SU-DHL-6 (cell line): ENCODE data around the gene HSF2BP.

Experiments
- H2AFZ ChIP-seq: fragments of 200-600 bp; sonication (generic); 2 replicates; pipeline ENCODE4 v1.6.1; 2014; ENCODE audit warnings: low read depth, mild to moderate bottlenecking, moderate library complexity, mixed read lengths, antibody characterized with exemption, low read length; ENCODE audit not compliant: severe bottlenecking
- H3F3A ChIP-seq: fragments of 200-600 bp; shearing (Covaris generic); 2 replicates; pipeline ENCODE4 v1.6.0; 2016; ENCODE audit warnings: antibody characterized with exemption, mild to moderate bottlenecking; ENCODE audit not compliant: insufficient read depth
- H3K27ac ChIP-seq: fragments of 200-600 bp; sonication (generic); 2 replicates; pipeline ENCODE4 v1.5.1; 2016; ENCODE audit warnings: low read depth, mild to moderate bottlenecking, low read length, moderate library complexity, mixed read lengths
- H3K27me3 ChIP-seq: fragments of 200-600 bp; sonication (generic), shearing (Covaris generic); 2 replicates; pipeline ENCODE4 v1.6.0; 2014; ENCODE audit warnings: mild to moderate bottlenecking, low read length
- H3K36me3 ChIP-seq: fragments of 200-600 bp; sonication (generic); 2 replicates; pipeline ENCODE4 v1.6.1; 2014; ENCODE audit warnings: mild to moderate bottlenecking, low read length, mixed read lengths
- H3K4me2 ChIP-seq: fragments of 300-600, 200-600 bp; shearing (Covaris generic), sonication (generic); 2 replicates; pipeline ENCODE4 v1.6.0; 2014; ENCODE audit warnings: low read length, low read depth, mild to moderate bottlenecking; ENCODE audit not compliant: poor library complexity, severe bottlenecking
- H3K4me3 ChIP-seq: fragments of 200-600 bp; sonication (generic); 2 replicates; pipeline ENCODE4 v1.5.1; 2014; ENCODE audit warnings: antibody characterized with exemption, low read length, mild to moderate bottlenecking, mixed read lengths; ENCODE audit not compliant: insufficient read depth, poor library complexity, severe bottlenecking
- H3K79me2 ChIP-seq: fragments of 200-600 bp; sonication (generic); 2 replicates; pipeline ENCODE4 v1.6.1; 2014; ENCODE audit warnings: mild to moderate bottlenecking, low read length, moderate library complexity; ENCODE audit not compliant: insufficient read depth
- H3K9ac ChIP-seq: fragments of 200-600 bp; sonication (generic); 2 replicates; pipeline ENCODE4 v1.7.0; 2014; ENCODE audit warnings: mild to moderate bottlenecking, low read length
- H3K9me2 ChIP-seq: fragments of 200-600 bp; sonication (generic); replicated peaks from 2 replicates; pipeline ENCODE4 v1.6.1; 2014; ENCODE audit warnings: low read length; ENCODE audit not compliant: insufficient read depth
- H3K9me3 ChIP-seq: fragments of 200-600 bp; sonication (generic); 2 replicates; pipeline ENCODE4 v1.6.1; 2014; ENCODE audit warnings: low read length, mixed read lengths; ENCODE audit not compliant: insufficient read depth
- H4K20me1 ChIP-seq: fragments of 200-600 bp; sonication (generic); 2 replicates; pipeline ENCODE4 v1.6.1; 2014; ENCODE audit warnings: low read depth, mild to moderate bottlenecking, antibody characterized with exemption, low read length, moderate library complexity, mixed read lengths
- CTCF ChIP-seq: fragments of 200-600 bp; sonication (generic); IDR thresholded peaks from one replicate; pipeline ENCODE4 v1.5.1; 2017; ENCODE audit warnings: antibody characterized with exemption, mild to moderate bottlenecking, low read length, moderate library complexity; ENCODE audit not compliant: insufficient read depth, poor library complexity, severe bottlenecking
- EZH2phosphoT487 ChIP-seq: fragments of 200-600 bp; sonication (generic), shearing (Covaris generic); conservative IDR thresholded peaks from 2 replicates; pipeline ENCODE4 v1.6.1; 2018; ENCODE audit warnings: mild to moderate bottlenecking, antibody characterized with exemption, low read length, moderate library complexity, mixed read lengths

HSF2BP gene

GRCh38 chr21:43648171-43648570, 11.1 kb downstream of the HSF2BP start:
- no peaks in the 10 kb centered on the region for H3F3A ChIP-seq
- H3K27me3 ChIP-seq = no peaks in the 10 kb centered on the region
- H3K27ac ChIP-seq = no peak overlapping the region
- TF ChIP-seq CTCF (no peak), EZH2phosphoT487 (no peak)
- H3K4me3 ChIP-seq = no peak overlapping the region
- no peaks in the 10 kb centered on the region for H3K79me2 ChIP-seq
- no peaks in the 10 kb centered on the region for H3K9me2 ChIP-seq
- H4K20me1 ChIP-seq = no peaks in the 10 kb centered on the region
- no peak overlapping the region for H2AFZ ChIP-seq
- no peaks in the 10 kb centered on the region for H3K9me3 ChIP-seq
- no peaks in the 10 kb centered on the region for H3K36me3 ChIP-seq
- no peak overlapping the region for H3K4me2 ChIP-seq
- no peak overlapping the region for H3K9ac ChIP-seq

GRCh38 chr21:43646550-43647260, 12.6 kb downstream of the HSF2BP start:
- Histone ChIP-seq H3K36me3 (no peaks in the 10 kb centered on the region), H4K20me1 (no peaks in the 10 kb centered on the region), H3K4me2 (no peak overlapping the region), H3K27me3 (no peaks in the 10 kb centered on the region), H3K4me3 (no peak overlapping the region), H3K27ac (no peak overlapping the region), H3K9me3 (no peaks in the 10 kb centered on the region), H3K79me2 (no peaks in the 10 kb centered on the region), H3K9me2 (no peaks in the 10 kb centered on the region), H2AFZ (no peak overlapping the region), H3K9ac (no peak overlapping the region), H3F3A (no peaks in the 10 kb centered on the region)
- peak; percentile 91 for TF ChIP-seq CTCF
- no peak for TF ChIP-seq EZH2phosphoT487

GRCh38 chr21:43645976-43646375, 13.3 kb downstream of the HSF2BP start:
- H3K27ac ChIP-seq = no peak overlapping the region
- no peaks in the 10 kb centered on the region for H3K79me2 ChIP-seq
- H3K4me3 ChIP-seq = no peak overlapping the region
- no peaks in the 10 kb centered on the region for H3K36me3 ChIP-seq
- no peaks in the 10 kb centered on the region for H3F3A ChIP-seq
- no peak overlapping the region for H3K9ac ChIP-seq
- H3K27me3 ChIP-seq = no peaks in the 10 kb centered on the region
- H3K9me2 ChIP-seq = no peaks in the 10 kb centered on the region
- no peaks in the 10 kb centered on the region for H4K20me1 ChIP-seq
- H3K4me2 ChIP-seq = no peak overlapping the region
- no peak overlapping the region for H2AFZ ChIP-seq
- TF ChIP-seq EZH2phosphoT487 (no peak), CTCF (no peak)
- H3K9me3 ChIP-seq = no peaks in the 10 kb centered on the region
